Skeletal muscle cell (primary cell): Measurements from ENCODE around the gene SLC11A2.
A peak's percentile ranks its signal among the peaks of the same experiment; 100 is the strongest.

Source experiments
- DNase-seq: peaks from one replicate; pipeline ENCODE4 v3.0.0-alpha.2; 2010; ENCODE audit warnings: low read depth
- H3K4me3 ChIP-seq: 2 replicates; pipeline ENCODE4 v1.5.1; 2011; ENCODE audit warnings: low read depth, mild to moderate bottlenecking, control low read depth, low read length, moderate library complexity

SLC11A2 gene

GRCh38 chr12:51025836-51026638 lies at the start of gene SLC11A2:
TSS of gene SLC11A2 (minus strand) at chr12:51026384. CDS start at chr12:51010728, 15,656 bp downstream.
- H3K4me3 ChIP-seq: peak within 1 kb of the TSS; percentile 75
- peak; percentile 76 for DNase-seq

GRCh38 chr12:51075390-51075789 lies 49.2 kb upstream of the SLC11A2 start:
- DNase-seq: no peak

GRCh38 chr12:51071663-51072062 lies 45.5 kb upstream of the SLC11A2 start:
- DNase-seq: no peak
- H3K4me3 ChIP-seq: no peak overlapping the region

More at GRCh38 chr12:51075390-51075789, 49.2 kb upstream of the SLC11A2 start:
- no peak overlapping the region for H3K4me3 ChIP-seq

- peak; percentile 84 for DNase-seq
Observed at GRCh38 chr12:51070004-51070403, 43.8 kb upstream of the SLC11A2 start.

DNA sequence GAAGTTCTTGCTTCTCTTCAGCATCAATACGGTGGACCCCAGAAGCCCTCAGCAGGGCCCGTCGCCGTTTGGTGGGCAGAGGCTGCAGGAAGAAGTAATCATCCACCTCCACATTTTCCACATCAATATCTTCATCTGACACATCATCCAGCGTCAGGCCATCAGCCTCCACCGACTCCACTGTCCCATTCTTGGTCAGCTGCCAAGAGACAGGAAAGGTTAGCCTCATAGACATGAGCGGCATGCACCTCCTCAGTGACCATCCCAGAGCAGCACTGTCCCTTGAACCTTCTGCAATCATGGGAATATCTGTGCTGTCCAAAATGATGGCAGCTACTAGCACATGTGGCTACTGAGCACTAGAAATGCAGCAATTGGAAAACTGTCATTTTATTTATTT lies 41.6 kb upstream of the SLC11A2 start:
- DNase-seq: no peak

More at GRCh38 chr12:51070004-51070403, 43.8 kb upstream of the SLC11A2 start:
- H3K4me3 ChIP-seq: no peak overlapping the region

DNA sequence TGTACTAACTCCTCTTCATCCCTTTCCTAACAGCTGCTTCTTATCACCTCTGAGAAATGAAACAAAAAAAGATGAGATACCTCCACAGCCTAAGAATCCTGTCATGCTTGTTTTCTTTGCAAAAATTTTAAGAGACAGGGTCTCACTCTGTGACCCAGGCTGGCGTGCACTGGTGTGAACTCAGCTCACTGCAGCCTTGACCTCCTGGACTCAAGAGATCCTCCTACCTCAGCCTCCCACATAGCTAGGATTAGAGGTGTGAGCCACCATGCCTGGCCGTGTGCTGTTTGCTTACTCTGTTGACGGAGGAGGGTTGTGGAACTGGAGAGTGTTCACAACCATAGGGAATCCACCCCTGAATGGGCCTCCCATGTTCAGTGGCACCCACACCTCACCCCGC lies 41.0 kb upstream of the SLC11A2 start:
- DNase-seq: no peak

More for the DNA sequence above, 41.6 kb upstream of the SLC11A2 start:
- H3K4me3 ChIP-seq: no peak overlapping the region

DNA sequence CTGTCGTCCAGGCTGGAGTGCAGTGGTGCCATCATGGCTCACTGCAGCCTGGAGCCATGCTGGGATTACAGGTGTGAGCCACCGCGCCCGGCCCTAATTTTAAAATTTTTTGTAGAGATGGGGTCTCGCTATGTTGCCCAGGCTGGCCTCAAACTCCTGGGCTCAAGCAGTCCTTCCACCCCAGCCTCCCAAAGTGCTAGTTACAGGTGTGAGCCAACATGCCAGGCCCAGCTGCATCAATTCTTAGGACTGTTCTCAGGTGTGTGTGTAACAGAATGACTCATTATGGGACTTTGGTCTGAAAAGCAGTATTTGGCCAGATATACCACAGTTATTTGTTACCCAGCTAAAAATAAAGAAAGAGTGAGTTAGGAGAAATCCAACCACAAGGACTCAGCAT lies 39.3 kb upstream of the SLC11A2 start:
- DNase-seq: no peak
- no peak overlapping the region for H3K4me3 ChIP-seq

More for the DNA sequence above, 41.0 kb upstream of the SLC11A2 start:
- H3K4me3 ChIP-seq: no peak overlapping the region

DNA sequence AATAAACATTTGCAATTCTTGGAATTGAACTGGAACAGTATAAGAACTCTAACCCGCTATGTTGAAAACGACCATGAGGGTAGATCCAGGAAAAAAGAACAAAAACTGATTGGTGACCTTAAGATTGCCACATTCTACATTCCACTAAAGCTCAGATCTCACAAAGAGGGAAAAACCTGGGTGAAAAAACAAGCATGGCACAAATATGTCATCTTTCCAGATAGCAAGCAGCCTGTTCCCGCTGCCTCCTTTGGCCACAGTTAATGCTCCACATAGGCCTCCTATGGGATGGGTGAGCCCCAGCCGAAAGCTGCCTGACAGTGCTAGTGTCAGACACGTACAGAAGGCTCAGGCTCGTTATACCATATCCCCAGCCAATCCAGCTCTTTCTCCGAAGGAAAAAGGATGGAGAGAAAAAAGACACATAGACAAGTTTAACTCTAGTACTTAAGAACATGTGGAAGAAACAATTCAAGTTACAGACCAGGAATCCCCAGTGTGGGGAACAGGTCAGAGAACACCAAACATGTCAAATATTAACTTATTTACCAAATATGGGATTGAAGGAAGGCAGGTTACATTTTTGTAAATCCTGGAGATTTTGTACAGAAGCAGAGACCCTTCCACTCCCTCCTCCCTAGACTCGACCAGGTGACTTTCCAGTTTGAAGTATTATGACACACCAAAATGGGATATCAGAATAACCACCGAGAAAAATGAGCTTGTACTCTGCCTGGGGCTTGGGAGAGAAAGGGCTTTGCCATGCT lies 36.6 kb upstream of the SLC11A2 start:
- no peak overlapping the region for H3K4me3 ChIP-seq
- no peak for DNase-seq

DNA sequence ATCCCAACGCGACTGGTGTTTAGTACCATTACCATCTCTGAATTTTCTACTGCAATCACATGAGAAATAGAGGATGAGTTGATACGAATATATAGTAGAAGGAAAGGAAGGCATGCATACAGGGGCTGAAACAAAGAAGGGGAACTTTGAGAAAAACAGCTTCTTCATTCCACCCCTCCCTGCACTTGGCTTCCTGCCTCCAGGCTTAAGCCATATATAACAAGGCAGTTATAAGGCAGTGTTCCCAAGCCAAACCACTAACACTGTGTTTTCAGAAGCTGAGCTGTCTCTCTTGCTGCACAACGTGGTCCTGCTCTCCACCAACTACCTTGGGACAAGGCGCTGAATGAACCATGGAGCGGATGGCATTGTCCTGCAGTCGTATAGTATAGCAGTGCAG lies 32.9 kb upstream of the SLC11A2 start:
- no peak overlapping the region for H3K4me3 ChIP-seq
- no peak for DNase-seq

- H3K4me3 ChIP-seq: no peak overlapping the region
- no peak for DNase-seq
Observed at GRCh38 chr12:51056242-51056641, 30.1 kb upstream of the SLC11A2 start.

- no peak overlapping the region for H3K4me3 ChIP-seq
- DNase-seq: no peak
Observed at GRCh38 chr12:51055060-51055459, 28.9 kb upstream of the SLC11A2 start.

DNA sequence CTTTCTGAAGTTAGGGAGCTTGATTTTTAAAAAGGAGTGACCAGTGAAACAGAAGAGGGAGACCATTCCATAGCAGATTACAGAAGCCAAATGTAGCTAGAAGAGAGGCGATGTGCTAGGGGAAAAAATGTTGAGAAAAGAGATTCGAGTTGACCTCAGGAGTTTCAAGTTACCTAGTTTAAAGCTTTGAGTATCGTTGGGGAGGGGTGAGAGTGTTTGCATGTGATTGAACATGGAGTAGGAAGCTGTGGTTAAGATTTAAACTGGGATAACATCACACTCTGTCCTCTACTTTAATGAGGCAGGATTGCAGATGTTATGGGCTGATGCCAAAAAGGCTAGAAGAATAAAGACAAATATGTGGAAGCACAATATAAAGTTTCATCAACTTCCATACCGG lies 25.6 kb upstream of the SLC11A2 start:
- DNase-seq: no peak

DNA sequence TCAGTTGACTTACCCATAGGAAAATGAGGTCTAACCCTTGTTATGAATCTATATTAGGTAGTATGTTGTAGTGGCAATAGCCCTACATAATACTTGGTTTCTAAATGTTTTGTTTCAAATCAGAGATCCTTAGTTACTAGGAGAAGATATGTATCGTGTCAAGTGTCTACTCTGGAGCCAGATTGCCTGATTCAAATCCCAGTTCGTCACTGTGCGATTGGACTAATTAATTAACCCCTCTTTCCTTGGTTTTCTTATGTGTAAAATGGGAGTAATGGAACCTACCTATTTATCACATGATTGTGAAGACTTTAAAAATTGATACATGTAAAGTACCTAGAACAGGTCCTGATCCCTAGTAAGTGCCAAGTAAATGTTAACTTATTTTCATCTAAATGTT lies 23.3 kb upstream of the SLC11A2 start:
- no peak for DNase-seq
- H3K4me3 ChIP-seq: peak overlapping the region; percentile 92

More for the DNA sequence above, 25.6 kb upstream of the SLC11A2 start:
- no peak overlapping the region for H3K4me3 ChIP-seq

DNA sequence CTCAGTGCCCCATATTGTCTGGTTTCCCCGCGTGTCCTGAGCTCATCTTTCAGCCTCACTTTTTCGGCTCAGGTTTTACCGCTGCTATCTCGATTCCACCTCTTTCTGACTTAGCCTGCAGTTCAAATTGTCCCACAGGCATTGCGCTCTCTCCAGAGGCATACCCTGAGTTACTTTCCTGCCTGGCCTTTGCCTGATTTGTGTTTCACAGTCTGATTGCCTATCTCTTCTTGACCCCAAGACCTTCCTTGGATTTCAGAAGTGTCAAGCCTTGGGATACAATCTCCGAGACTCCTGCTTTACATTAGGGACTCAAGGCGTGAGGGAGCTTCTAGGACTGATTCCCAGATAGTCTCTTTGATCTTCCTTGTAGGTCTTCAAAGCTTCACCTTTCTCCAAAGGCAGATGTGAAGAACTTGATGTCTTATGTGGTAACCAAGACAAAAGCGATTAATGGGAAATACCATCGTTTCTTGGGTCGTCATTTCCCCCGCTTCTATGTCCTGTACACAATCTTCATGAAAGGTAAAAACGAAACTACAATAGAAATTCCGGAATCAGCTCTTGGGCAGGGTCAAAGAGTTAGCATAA lies 22.6 kb upstream of the SLC11A2 start:
- no peak for DNase-seq
- H3K4me3 ChIP-seq: peak overlapping the region; percentile 92

DNA sequence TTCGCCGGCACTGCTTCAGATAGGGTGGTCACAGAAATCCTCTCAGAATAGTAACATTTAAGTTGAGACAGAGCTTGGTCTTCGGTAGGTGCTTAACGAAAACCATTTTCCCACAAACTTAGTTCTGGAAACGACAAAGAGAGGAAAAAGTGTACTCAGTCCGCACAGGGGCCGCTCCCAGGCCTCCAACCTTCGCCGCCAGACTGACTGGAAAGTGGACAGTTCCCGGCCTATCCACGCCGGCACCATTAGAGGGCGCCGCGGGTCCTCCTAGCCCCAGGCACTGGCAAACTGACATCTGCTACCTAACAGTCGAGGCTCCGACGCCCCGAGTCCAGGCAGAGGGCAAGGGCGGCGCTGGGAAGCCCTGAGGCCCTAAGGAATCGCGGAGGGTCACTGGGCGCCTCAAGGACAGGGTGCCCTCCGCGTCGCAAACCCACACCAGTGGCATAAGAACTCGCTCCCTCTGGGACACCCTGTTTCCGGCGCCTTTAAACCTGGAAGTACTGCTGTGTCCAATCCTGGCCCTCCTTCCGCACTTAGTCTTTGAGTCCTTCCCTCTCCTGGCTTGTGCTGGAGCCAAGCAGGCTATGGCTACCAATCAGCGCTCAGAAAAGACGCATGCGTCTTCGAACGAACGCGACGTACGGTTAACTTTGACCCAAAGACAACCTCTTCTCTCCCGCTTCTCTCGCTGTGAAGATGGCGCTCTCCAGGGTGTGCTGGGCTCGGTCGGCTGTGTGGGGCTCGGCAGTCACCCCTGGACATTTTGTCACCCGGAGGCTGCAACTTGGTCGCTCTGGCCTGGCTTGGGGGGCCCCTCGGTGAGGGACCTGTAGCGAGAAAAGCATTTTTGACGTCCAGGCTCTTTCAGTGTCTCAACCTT lies 21.7 kb upstream of the SLC11A2 start, which contains the start of gene LETMD1:
TSS of gene LETMD1 (plus strand) at position 673 of the 886 bp plus-strand sequence. CDS start at position 703, 30 bp downstream.
- DNase-seq: peak; percentile 96
- peak within 1 kb of the TSS; percentile 92 for H3K4me3 ChIP-seq

GRCh38 chr12:51036279-51036678 lies 10.1 kb upstream of the SLC11A2 start:
- no peak overlapping the region for H3K4me3 ChIP-seq
- DNase-seq: no peak

DNA sequence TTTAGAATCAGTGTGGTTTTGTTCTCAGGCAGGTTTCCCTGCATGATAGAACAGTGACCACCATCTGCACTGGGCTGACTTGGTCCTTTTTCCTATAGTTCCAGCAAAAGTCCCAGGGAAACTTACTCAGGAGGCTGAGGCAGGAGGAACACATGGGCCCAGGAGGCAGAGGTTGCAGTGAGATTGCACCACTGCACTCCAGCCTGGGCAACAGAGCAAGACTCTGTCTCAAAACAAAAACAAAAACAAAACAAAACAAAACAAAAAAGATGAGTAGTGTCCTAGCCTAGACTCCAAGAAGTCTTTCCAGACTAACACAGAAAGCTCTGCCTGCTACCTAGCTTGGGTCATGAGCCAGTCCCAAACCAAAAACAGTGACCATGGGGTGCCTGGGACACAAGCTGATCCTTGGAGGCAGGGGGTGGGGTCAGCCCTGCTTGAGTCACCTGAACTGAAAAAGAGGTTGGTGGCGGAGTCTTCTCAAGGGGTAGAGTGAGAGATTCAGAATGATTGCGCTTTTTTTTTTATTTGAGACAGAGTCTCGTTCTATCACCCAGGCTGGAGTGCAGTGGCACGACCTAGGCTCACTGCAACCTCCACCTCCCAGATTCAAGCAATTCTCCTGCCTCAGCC lies 7.4 kb upstream of the SLC11A2 start:
- no peak for DNase-seq
- no peak overlapping the region for H3K4me3 ChIP-seq

GRCh38 chr12:51033048-51033447 lies 6.9 kb upstream of the SLC11A2 start:
- DNase-seq: no peak
- H3K4me3 ChIP-seq: no peak overlapping the region

GRCh38 chr12:51028813-51029150 lies 2.6 kb upstream of the SLC11A2 start:
- DNase-seq: no peak

More at GRCh38 chr12:51028813-51029150, 2.6 kb upstream of the SLC11A2 start:
- H3K4me3 ChIP-seq: no peak overlapping the region
